Kidney epithelial cell (primary cell): ENCODE results near the gene MED13L. TPM values are rescaled to one million over a fixed set of nuclear protein-coding genes. Genes with fewer than 3 reads are reported as not detected.

Experiments
- DNase-seq: peaks from one replicate; pipeline ENCODE4 v3.0.0-alpha.2; 2010; ENCODE audit warnings: low read depth
- H3K27me3 ChIP-seq: 2 replicates; pipeline ENCODE4 v1.6.0; 2011; ENCODE audit warnings: low read length; ENCODE audit not compliant: control insufficient read depth, insufficient read depth
- H3K36me3 ChIP-seq: 2 replicates; pipeline ENCODE4 v1.5.1; 2011; ENCODE audit warnings: low read length; ENCODE audit not compliant: control insufficient read depth, insufficient read depth
- H3K4me3 ChIP-seq: 2 replicates; pipeline ENCODE4 v1.5.1; 2011; ENCODE audit warnings: low read depth, mild to moderate bottlenecking, control low read depth, low read length
- CTCF ChIP-seq: IDR thresholded peaks from 2 replicates; pipeline ENCODE4 v1.5.1; 2011; ENCODE audit warnings: mild to moderate bottlenecking, moderate library complexity, low read length, control low read depth, inconsistent platforms; ENCODE audit not compliant: insufficient read depth, poor library complexity, severe bottlenecking
- total RNA-seq: library from RNA; depleted of rRNA; stranded (reverse); fragments of >200 nt; gene quantifications from 2 replicates; pipeline ENCODE4 v1.2.3, GENCODE V29; 2015

The MED13L gene
- total RNA-seq, 1 donor from 2014 or later, result 45.9 TPM

- no peak for TF ChIP-seq CTCF
- no peak overlapping the region for H3K4me3 ChIP-seq
- no peak for DNase-seq
- no peaks in the 10 kb centered on the region for H3K27me3 ChIP-seq
- no peaks in the 10 kb centered on the region for H3K36me3 ChIP-seq
These were observed 87.8 kb downstream of the MED13L start for GRCh38 chr12:116189692-116190091.

- no peaks in the 10 kb centered on the region for H3K36me3 ChIP-seq
- H3K27me3 ChIP-seq, result no peaks in the 10 kb centered on the region
- no peak for TF ChIP-seq CTCF
- no peak for DNase-seq
- H3K4me3 ChIP-seq, result no peak overlapping the region
These were observed 88.9 kb downstream of the MED13L start for GRCh38 chr12:116188581-116188980.

- Histone ChIP-seq H3K4me3 (no peak overlapping the region), H3K36me3 (no peaks in the 10 kb centered on the region), H3K27me3 (no peaks in the 10 kb centered on the region)
- DNase-seq, result no peak
- no peak for TF ChIP-seq CTCF
These were observed 90.4 kb downstream of the MED13L start for GRCh38 chr12:116187151-116187511.

GRCh38 chr12:116186482-116187150 is 90.9 kb downstream of the MED13L start:
- DNase-seq, result no peak
- TF ChIP-seq CTCF, result no peak
- H3K27me3 ChIP-seq, result no peaks in the 10 kb centered on the region
- no peak overlapping the region for H3K4me3 ChIP-seq
- no peaks in the 10 kb centered on the region for H3K36me3 ChIP-seq

GRCh38 chr12:116184763-116185162 is 92.7 kb downstream of the MED13L start:
- no peak for TF ChIP-seq CTCF
- Histone ChIP-seq H3K27me3 (no peaks in the 10 kb centered on the region), H3K36me3 (no peaks in the 10 kb centered on the region), H3K4me3 (no peak overlapping the region)
- DNase-seq, result no peak

GRCh38 chr12:116183741-116184141 is 93.8 kb downstream of the MED13L start:
- no peak overlapping the region for H3K4me3 ChIP-seq
- no peaks in the 10 kb centered on the region for H3K27me3 ChIP-seq
- no peak for DNase-seq
- TF ChIP-seq CTCF, result no peak
- H3K36me3 ChIP-seq, result no peaks in the 10 kb centered on the region
